ENCODE data around the gene TARS1.
"Not testable (repeated sequence)": the region's sequence is repeated elsewhere in the genome, so short reads cannot be mapped to it uniquely, and the experiment has no call there.

The TARS1 gene

GRCh38 chr5:33490071-33490665 lies 49.4 kb downstream of the TARS1 start:
- DNase-seq: no peak

GRCh38 chr5:33491941-33492340 lies 51.2 kb downstream of the TARS1 start:
- no peak for DNase-seq

GRCh38 chr5:33494466-33494865 lies 53.7 kb downstream of the TARS1 start:
- no peak for DNase-seq

DNA sequence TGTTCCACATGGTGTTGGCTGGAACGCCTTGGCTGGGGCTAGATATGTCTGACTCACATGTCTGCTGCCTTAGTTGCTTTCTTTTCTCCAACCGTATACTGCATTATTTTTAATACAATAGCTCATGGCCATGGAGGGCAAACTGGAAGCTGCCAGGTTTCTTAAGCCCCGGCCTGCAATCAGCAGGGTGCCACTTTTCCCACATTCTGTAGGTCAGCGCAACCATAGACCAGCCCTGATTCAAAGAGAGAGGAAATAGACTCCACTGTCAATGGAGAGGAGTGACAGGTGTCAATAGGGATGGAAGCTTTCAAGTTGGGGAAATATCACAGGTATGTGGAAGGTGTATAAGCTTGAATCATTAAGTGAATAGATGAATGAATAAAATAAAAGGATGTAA lies 60.5 kb downstream of the TARS1 start:
- DNase-seq: no peak

- DNase-seq: no peak
Observed at GRCh38 chr5:33501899-33502298, 61.1 kb downstream of the TARS1 start.

DNA sequence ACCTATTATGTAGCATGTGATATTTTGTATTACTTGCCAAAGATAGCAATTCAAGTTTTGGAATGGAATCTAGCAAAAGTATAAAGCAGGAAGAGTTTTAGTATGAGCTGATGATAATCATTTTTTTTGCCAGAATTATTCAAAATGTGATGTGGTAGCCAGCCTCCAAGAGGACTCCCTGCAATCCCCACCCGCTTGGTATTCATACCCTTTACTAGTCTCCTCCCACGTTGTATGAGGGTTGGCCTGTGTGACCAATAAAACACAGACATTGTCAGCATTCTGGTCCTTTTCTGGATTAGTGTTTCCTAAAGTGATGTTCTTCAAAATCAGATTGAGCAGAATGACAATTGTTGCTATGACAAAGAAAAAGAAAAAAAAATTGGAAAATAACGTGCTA lies 63.8 kb downstream of the TARS1 start:
- no peak for DNase-seq

DNA sequence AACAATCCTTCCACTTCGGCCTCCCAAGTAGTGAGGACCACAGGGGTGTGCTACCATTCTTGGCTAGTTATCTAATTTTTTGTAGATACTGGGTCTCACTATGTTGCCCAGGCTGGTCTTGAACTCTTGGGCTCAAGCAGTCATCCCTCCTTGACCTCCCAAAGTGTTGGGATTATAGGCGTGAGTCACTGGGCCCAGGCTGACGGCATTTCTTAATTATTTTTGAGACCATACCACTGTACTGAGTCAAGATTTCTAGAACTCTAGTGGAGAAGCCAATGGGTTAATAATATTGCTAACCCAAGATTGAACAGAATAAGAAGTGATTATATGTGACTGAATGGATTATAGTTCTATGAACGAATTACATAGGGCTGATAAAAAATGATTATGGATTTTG lies 66.7 kb downstream of the TARS1 start:
- no peak for DNase-seq

DNA sequence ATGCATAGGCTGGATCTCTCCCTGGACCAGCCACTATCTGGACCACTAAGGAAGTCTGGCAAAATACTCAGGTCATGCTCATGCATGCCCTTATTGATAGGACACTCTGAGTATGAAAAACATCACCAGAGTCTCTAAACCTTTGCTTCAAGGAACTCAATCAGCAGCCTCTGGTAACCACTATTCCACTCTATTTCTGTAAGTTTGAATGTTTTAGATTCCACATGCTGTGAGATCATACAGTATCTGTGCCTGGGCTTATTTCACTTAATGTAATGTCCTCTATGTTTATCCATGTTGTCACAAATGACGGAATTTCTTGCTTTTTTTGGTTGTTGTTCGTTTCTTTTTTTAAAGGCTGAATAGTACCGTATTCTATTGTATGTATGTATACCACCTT lies 68.3 kb downstream of the TARS1 start:
- no peak for DNase-seq

DNA sequence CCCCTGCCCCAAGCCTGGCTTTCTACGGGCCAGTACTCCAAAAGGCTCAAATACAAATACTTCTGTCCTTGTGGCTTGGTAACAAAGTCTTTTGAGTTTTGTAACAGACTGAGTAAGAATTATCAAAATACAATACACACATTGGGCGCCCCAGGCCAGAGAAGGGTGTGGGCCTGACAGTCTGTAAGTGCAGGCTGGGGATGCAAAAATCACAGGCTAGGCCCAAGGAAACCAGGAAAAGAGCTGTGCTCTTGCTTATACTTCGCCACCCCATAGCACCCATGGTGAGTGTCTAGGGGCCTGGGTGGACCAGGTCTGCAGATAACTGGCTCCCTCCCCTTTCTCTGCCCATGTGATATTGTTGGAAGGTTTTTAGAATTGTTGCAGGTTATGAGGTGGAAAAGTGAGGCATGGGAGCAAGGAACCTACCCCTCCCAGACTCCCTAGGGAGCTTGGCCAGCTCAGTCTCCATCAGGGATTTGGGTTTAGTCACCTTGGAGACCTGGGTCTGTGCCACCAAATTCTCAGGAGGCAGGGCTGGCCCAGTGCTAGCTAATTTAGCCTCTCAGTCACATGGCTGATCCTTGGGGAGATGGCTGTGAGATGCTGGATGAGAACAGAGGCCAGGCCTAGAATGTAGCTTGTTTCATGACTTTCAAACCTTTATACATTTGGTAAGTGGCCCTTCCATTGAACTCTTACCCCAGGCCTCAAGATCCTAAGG lies 72.9 kb downstream of the TARS1 start:
- DNase-seq: no peak

DNA sequence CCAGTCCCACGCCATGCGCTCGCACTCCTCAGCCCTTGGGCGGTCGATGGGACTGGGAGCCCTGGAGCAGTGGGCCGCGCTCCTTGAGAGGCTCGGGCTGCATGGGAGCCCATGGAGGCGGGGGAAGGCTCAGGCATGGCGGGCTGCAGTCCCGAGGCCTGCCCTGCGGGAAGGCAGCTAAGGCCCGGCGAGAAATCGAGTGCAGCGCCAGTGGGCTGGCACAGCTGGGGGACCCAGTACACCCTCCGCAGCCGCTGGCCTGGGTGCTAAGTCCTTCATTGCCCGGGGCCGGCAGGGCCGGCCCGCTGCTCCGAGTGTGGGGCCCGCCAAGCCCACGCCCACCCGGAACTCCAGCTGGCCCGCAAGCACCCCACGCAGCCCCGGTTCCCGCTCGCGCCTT lies 74.6 kb downstream of the TARS1 start:
- DNase-seq: not testable (repeated sequence)

DNA sequence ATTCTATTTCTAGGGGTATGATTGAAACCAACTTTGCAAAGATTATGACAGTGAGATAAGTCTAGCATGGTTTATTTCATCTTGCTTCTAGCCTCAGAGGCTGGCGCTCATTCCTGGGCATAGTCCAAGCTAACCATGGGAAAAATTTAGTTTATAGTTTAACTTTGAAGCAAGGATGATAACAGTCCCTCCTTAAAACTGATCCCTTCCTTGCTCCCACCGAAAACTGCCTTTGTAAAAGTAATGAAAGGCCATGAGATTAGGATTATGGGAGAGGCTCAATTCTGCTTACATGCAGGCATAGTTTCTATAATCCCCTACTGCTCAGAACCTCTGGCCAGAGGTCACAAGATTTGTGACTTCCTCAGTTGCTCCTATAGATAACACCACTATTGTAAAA lies 75.7 kb downstream of the TARS1 start:
- DNase-seq: no peak
